Measurements from ENCODE around the gene CRTC1.

CRTC1 gene

GRCh38 chr19:18742324-18742723, 58.8 kb downstream of the CRTC1 start:
- peak overlapping the region; percentile 28; the same call in 1 of the 2 replicates for H3K27ac ChIP-seq
- ChIA-PET CTCF (no interaction called here), POLR2A (ENCODE audit: low non-redundant PET) (no interaction called here)
- no peak for DNase-seq (ENCODE audit: low spot score)
- no peak for TF ChIP-seq CTCF (conservative IDR thresholded peaks at IDR 0.05; ENCODE audit: low read depth)

GRCh38 chr19:18742838-18743783, 59.6 kb downstream of the CRTC1 start:
- ChIA-PET POLR2A (ENCODE audit: low non-redundant PET) (no interaction called here), CTCF (no interaction called here)
- no peak for TF ChIP-seq CTCF (conservative IDR thresholded peaks at IDR 0.05; ENCODE audit: low read depth)
- no peak for DNase-seq (ENCODE audit: low spot score)
- H3K27ac ChIP-seq: no peak overlapping the region; the same call in 1 of the 2 replicates

DNA sequence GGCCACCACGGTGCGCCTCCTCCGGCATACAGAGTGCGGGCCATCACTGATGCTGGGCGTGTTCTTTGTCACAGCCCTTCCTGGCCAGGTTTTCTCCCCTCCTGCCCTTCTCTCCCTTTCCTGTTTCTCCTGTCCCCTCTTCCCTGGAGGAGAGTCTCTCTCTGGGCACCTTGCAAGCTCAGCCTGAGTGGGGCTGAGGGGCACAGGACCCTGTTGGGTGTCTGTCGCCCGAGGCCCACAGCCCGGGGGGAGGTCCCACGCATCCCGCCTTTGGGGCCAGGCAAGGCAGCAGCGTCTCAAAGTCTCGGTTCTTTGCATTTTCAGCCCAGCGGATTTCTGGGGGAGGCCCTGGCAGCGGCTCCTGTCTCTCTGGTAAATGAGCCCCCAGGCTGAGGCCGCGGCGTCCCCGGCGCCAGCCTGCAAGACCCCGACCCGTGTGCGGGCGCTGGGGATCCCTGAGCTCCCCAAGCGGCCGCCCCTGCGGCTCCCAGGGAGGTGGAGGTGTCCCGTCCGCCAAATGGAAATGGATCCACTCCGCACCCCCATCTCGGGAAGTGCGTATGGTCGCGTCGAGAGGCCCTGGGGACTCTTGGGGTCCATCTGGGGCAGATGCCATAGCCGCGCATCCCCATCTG, 60.4 kb downstream of the CRTC1 start:
- POLR2A ChIA-PET (ENCODE audit: low non-redundant PET): no interaction called here
- CTCF ChIA-PET: no interaction called here
- H3K27ac ChIP-seq: no peak overlapping the region
- no peak for DNase-seq (ENCODE audit: low spot score)
- TF ChIP-seq CTCF (conservative IDR thresholded peaks at IDR 0.05; ENCODE audit: low read depth): no peak

GRCh38 chr19:18745012-18745735, 61.7 kb downstream of the CRTC1 start:
- CTCF ChIA-PET: interaction anchor here (0.6 kb wide), 1 partner anchor 298 kb away, joined by 3 read pairs; no protein-coding TSS in a partner anchor
- POLR2A ChIA-PET (ENCODE audit: low non-redundant PET): no interaction called here
- no peak overlapping the region for H3K27ac ChIP-seq
- no peak for DNase-seq (ENCODE audit: low spot score)
- no peak for TF ChIP-seq CTCF (conservative IDR thresholded peaks at IDR 0.05; ENCODE audit: low read depth)

- TF ChIP-seq CTCF (conservative IDR thresholded peaks at IDR 0.05; ENCODE audit: low read depth): no peak
- no peak for DNase-seq (ENCODE audit: low spot score)
- H3K27ac ChIP-seq: no peak overlapping the region
- ChIA-PET POLR2A (ENCODE audit: low non-redundant PET) (no interaction called here), CTCF (interaction anchor here (0.6 to 1.0 kb wide), 2 partner anchors 29 to 299 kb away, joined by 3 read pairs; no protein-coding TSS in a partner anchor)
These were observed 62.5 kb downstream of the CRTC1 start for GRCh38 chr19:18745931-18746330.
